ENCODE data around the gene TRIM24. TPM values are rescaled to one million over a fixed set of nuclear protein-coding genes. Genes with fewer than 3 reads are reported as not detected.

Gene TRIM24
- total RNA-seq, 1 experiment from 2014 or later: 17.4 TPM

DNA sequence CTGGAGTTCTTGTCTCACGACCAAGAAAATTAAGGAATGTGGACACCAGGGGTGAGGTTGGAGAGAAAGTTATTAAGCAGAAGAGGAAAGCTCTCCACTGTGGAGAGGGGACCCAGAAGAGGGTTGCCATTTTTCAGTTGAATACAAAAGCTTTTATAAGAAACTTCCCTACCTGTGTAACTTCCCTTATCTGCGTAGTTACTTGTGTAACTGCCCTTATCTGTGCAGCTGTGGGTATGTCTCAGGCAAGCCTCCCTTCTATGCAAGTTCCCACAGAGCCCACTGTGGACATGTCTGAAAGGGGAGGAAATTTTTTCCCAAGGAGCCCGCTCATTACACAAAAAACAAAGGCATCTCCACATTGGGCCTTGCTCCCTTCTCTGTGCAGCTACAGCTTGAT is 146.2 kb downstream of the TRIM24 start:
- Histone ChIP-seq H4K20me1 (ENCODE audit: insufficient read depth, low read depth, low read length) (no peaks in the 10 kb centered on the region), H3K79me2 (ENCODE audit: low read length) (no peaks in the 10 kb centered on the region), H2AFZ (ENCODE audit: low read length) (no peak overlapping the region), H3K36me3 (ENCODE audit: insufficient read depth, low read length) (no peaks in the 10 kb centered on the region), H3K9me2 (replicated peaks; ENCODE audit: insufficient read depth, low read length) (no peaks in the 10 kb centered on the region), H3K27me3 (ENCODE audit: low read length) (no peaks in the 10 kb centered on the region), H3K9ac (ENCODE audit: low read length) (no peak overlapping the region), H3K9me3 (ENCODE audit: low read length) (no peaks in the 10 kb centered on the region), H3K4me2 (ENCODE audit: low read depth, low read length, poor library complexity, severe bottlenecking) (no peak overlapping the region), H3K27ac (ENCODE audit: low read length) (no peak overlapping the region), H3K4me3 (ENCODE audit: low read length) (no peak overlapping the region), H3K4me1 (ENCODE audit: low read length) (no peaks in the 10 kb centered on the region)
- DNase-seq: no peak

DNA sequence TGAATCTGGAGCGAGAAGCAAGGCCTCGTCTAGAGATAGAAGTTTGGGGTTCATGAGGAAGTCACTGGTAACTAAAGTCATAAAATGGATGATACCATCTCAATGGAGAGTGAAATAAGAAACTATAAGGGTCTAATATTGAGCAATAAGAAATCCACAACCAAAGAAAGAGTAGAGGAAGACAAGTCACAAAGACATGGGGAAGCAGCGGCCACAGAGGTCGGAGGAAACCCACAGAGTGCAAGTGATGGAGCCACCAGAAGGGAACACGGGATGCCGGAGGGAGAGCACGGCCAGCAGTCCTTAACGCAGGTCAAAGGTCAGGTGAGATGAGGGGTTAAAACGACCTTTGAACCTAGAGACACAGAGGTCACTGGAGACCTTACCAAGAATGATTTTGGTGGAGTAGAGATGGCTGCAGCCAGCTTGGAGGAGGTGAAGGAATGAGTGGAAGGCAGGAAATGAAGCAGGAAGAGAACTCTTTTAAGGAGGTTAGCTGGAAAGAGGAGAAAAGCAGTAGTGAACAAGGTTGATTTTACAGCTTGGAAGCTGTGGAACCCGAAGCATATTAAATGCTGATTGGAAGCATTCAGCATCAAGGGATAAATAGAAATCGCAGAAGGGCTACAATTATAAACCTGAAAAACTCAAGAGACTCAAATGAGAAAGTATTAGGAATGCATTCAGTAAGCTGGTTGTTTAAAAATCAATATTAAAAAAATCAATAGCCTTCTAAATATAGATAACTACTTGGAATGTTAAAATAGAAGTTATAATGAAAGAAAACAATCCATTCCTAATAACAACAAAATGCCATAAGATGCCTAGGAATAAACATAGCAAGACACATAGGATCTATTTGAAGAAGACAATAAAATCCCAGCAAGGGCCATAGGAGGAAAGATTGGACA is 147.4 kb downstream of the TRIM24 start:
- Histone ChIP-seq H3K9me3 (ENCODE audit: low read length) (no peaks in the 10 kb centered on the region), H3K4me1 (ENCODE audit: low read length) (no peaks in the 10 kb centered on the region), H2AFZ (ENCODE audit: low read length) (no peak overlapping the region), H3K27me3 (ENCODE audit: low read length) (no peaks in the 10 kb centered on the region), H3K9me2 (replicated peaks; ENCODE audit: insufficient read depth, low read length) (no peaks in the 10 kb centered on the region), H4K20me1 (ENCODE audit: insufficient read depth, low read depth, low read length) (no peaks in the 10 kb centered on the region), H3K36me3 (ENCODE audit: insufficient read depth, low read length) (no peaks in the 10 kb centered on the region), H3K79me2 (ENCODE audit: low read length) (no peaks in the 10 kb centered on the region), H3K4me2 (ENCODE audit: low read depth, low read length, poor library complexity, severe bottlenecking) (no peak overlapping the region), H3K9ac (ENCODE audit: low read length) (no peak overlapping the region), H3K27ac (ENCODE audit: low read length) (no peak overlapping the region), H3K4me3 (ENCODE audit: low read length) (no peak overlapping the region)
- DNase-seq: no peak

DNA sequence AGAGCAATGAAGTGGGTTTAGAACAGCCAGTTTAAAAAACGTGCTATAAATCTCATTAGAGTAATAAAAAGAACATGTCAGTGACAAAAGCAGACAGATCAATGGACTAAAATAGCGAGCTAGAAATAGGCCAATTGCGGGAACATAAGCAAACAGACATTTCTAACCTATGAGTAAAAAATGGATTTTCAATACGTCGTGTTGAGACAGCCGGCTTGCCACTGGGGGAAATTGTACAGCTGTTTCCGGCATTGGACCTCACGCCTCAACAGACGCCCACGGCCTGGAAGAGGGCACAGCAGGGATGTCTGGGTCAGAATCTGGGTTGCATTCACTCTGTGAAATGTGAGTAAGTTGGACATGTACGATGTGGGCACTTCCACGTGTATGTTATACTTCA is 148.2 kb downstream of the TRIM24 start:
- no peak for DNase-seq
- no peaks in the 10 kb centered on the region for H4K20me1 ChIP-seq (ENCODE audit: insufficient read depth, low read depth, low read length)
- H3K27ac ChIP-seq (ENCODE audit: low read length): no peak overlapping the region
- no peak overlapping the region for H3K9ac ChIP-seq (ENCODE audit: low read length)
- H2AFZ ChIP-seq (ENCODE audit: low read length): no peak overlapping the region
- H3K27me3 ChIP-seq (ENCODE audit: low read length): no peaks in the 10 kb centered on the region
- no peaks in the 10 kb centered on the region for H3K9me3 ChIP-seq (ENCODE audit: low read length)
- no peak overlapping the region for H3K4me3 ChIP-seq (ENCODE audit: low read length)
- H3K9me2 ChIP-seq (replicated peaks; ENCODE audit: insufficient read depth, low read length): no peaks in the 10 kb centered on the region
- H3K36me3 ChIP-seq (ENCODE audit: insufficient read depth, low read length): no peaks in the 10 kb centered on the region
- H3K4me2 ChIP-seq (ENCODE audit: low read depth, low read length, poor library complexity, severe bottlenecking): no peak overlapping the region
- H3K4me1 ChIP-seq (ENCODE audit: low read length): no peaks in the 10 kb centered on the region
- H3K79me2 ChIP-seq (ENCODE audit: low read length): no peaks in the 10 kb centered on the region

DNA sequence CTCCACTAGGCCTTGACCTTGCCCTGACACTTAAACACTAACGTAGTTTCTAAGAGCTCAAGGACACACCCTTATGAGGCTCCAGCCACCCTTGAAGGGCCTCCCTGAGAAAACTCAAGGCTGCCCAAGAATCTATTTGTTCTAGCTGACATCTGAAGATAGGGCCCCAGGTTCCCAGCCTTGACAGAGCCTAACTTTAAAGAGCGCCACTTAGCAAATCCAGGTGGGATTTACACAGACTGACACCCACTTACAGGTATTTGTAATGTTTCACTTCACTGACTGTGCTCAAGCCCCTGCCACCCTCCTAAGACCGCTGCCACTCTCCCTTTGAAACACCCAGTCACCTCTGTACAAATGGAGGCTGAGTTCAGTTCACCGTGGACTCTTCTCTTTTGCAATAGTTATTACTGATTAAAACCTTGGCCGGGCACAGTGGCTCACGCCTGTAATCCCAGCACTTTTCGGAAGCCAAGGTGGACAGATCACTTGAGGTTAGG is 150.7 kb downstream of the TRIM24 start:
- Histone ChIP-seq H2AFZ (ENCODE audit: low read length) (no peak overlapping the region), H3K27ac (ENCODE audit: low read length) (no peak overlapping the region), H3K4me3 (ENCODE audit: low read length) (no peak overlapping the region), H4K20me1 (ENCODE audit: insufficient read depth, low read depth, low read length) (no peaks in the 10 kb centered on the region), H3K27me3 (ENCODE audit: low read length) (no peaks in the 10 kb centered on the region), H3K9me2 (replicated peaks; ENCODE audit: insufficient read depth, low read length) (no peaks in the 10 kb centered on the region), H3K36me3 (ENCODE audit: insufficient read depth, low read length) (no peaks in the 10 kb centered on the region), H3K79me2 (ENCODE audit: low read length) (no peaks in the 10 kb centered on the region), H3K9me3 (ENCODE audit: low read length) (no peaks in the 10 kb centered on the region), H3K4me1 (ENCODE audit: low read length) (no peaks in the 10 kb centered on the region), H3K4me2 (ENCODE audit: low read depth, low read length, poor library complexity, severe bottlenecking) (no peak overlapping the region), H3K9ac (ENCODE audit: low read length) (no peak overlapping the region)
- no peak for DNase-seq

DNA sequence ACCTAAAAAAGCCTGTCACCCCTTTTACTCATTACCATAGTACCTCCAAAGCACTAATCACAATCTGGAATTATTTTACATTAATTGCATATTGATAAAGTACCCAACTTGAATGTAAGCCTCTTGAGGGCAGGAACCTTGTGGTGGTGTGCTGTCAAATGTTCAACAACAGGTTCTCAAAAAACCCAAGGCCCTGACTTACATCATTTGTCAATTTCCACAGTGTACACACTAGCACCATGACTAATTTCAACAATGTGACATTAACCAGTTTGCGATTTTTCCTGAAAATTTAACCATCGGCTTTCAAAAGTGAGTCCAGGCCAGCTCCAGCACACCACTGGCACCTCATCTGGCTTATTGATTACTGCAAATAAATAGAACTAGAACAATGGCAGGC is 153.6 kb downstream of the TRIM24 start:
- Histone ChIP-seq H4K20me1 (ENCODE audit: insufficient read depth, low read depth, low read length) (no peaks in the 10 kb centered on the region), H3K9ac (ENCODE audit: low read length) (no peak overlapping the region), H3K4me1 (ENCODE audit: low read length) (no peaks in the 10 kb centered on the region), H3K27me3 (ENCODE audit: low read length) (no peaks in the 10 kb centered on the region), H3K4me3 (ENCODE audit: low read length) (no peak overlapping the region), H3K36me3 (ENCODE audit: insufficient read depth, low read length) (no peaks in the 10 kb centered on the region), H3K79me2 (ENCODE audit: low read length) (no peaks in the 10 kb centered on the region), H3K9me2 (replicated peaks; ENCODE audit: insufficient read depth, low read length) (no peaks in the 10 kb centered on the region), H3K27ac (ENCODE audit: low read length) (no peak overlapping the region), H3K9me3 (ENCODE audit: low read length) (no peaks in the 10 kb centered on the region), H2AFZ (ENCODE audit: low read length) (no peak overlapping the region), H3K4me2 (ENCODE audit: low read depth, low read length, poor library complexity, severe bottlenecking) (no peak overlapping the region)
- DNase-seq: no peak

DNA sequence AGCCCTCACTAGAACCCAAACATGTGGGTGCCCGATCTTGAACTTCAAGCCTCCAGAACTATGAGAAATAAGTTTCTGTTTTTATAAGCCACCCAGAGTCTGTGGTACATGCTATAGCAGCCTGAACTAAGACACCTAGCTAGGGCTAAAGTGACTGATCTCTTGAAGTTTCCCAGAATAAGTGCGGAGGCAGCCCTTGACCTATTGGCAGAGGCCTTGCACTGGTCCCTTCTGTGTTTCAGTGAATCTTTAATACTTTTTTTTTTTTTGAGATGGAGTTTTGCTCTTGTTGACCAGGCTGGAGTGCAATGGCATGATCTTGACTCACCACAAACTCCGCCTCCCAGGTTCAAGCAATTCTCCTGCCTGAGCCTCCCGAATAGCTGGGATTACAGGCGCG is 156.0 kb downstream of the TRIM24 start:
- Histone ChIP-seq H3K9me2 (replicated peaks; ENCODE audit: insufficient read depth, low read length) (no peaks in the 10 kb centered on the region), H3K36me3 (ENCODE audit: insufficient read depth, low read length) (no peaks in the 10 kb centered on the region), H3K4me1 (ENCODE audit: low read length) (no peaks in the 10 kb centered on the region), H3K27me3 (ENCODE audit: low read length) (no peaks in the 10 kb centered on the region), H3K79me2 (ENCODE audit: low read length) (no peaks in the 10 kb centered on the region), H2AFZ (ENCODE audit: low read length) (no peak overlapping the region), H3K9me3 (ENCODE audit: low read length) (no peaks in the 10 kb centered on the region), H4K20me1 (ENCODE audit: insufficient read depth, low read depth, low read length) (no peaks in the 10 kb centered on the region), H3K4me3 (ENCODE audit: low read length) (no peak overlapping the region), H3K27ac (ENCODE audit: low read length) (no peak overlapping the region), H3K9ac (ENCODE audit: low read length) (no peak overlapping the region), H3K4me2 (ENCODE audit: low read depth, low read length, poor library complexity, severe bottlenecking) (no peak overlapping the region)
- DNase-seq: no peak

DNA sequence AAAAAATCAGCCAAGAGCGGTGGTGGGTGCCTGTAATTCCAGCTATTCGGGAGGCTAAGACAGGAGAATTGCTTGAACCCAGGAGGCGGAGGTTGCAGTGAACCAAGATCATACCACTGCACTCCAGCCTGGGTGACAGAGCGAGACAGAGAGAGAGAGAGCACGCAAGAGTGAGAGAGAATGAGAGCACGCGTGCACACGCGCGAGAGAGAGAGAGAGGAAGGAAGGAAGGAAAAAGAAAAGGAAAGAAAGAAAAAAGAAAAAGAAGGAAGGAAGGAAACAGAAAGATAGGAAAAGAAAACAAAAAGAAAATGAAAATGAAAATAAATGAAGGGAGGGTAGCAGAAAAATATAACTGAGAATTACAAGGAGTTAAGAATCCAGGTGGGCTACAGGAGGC is 158.4 kb downstream of the TRIM24 start:
- H3K4me2 ChIP-seq (ENCODE audit: low read depth, low read length, poor library complexity, severe bottlenecking): no peak overlapping the region
- no peak overlapping the region for H2AFZ ChIP-seq (ENCODE audit: low read length)
- H3K9ac ChIP-seq (ENCODE audit: low read length): no peak overlapping the region
- H3K9me2 ChIP-seq (replicated peaks; ENCODE audit: insufficient read depth, low read length): no peaks in the 10 kb centered on the region
- no peaks in the 10 kb centered on the region for H4K20me1 ChIP-seq (ENCODE audit: insufficient read depth, low read depth, low read length)
- no peak overlapping the region for H3K27ac ChIP-seq (ENCODE audit: low read length)
- H3K79me2 ChIP-seq (ENCODE audit: low read length): no peaks in the 10 kb centered on the region
- H3K27me3 ChIP-seq (ENCODE audit: low read length): no peaks in the 10 kb centered on the region
- H3K4me1 ChIP-seq (ENCODE audit: low read length): no peaks in the 10 kb centered on the region
- no peaks in the 10 kb centered on the region for H3K36me3 ChIP-seq (ENCODE audit: insufficient read depth, low read length)
- no peak for DNase-seq
- no peak overlapping the region for H3K4me3 ChIP-seq (ENCODE audit: low read length)
- H3K9me3 ChIP-seq (ENCODE audit: low read length): no peaks in the 10 kb centered on the region

DNA sequence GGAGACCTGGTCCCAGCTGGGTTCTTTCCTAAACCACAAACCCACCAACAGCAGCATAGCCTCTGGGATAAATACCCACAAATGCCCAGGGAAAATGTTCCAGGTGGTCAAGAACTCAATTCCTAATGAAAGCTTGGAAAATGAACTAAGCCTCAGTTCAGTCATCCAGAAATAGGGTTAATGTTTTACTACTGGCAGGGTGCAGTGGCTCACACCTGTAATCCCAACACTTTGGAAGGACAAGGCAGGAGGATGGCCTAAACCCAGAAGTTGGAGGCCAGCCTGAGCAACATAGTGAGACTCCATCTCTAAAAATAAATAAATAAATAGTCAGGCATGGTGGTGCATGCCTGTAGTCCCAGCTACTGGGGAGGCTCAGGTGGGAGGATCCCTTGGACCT is 158.9 kb downstream of the TRIM24 start:
- Histone ChIP-seq H3K27me3 (ENCODE audit: low read length) (no peaks in the 10 kb centered on the region), H3K9me2 (replicated peaks; ENCODE audit: insufficient read depth, low read length) (no peaks in the 10 kb centered on the region), H3K27ac (ENCODE audit: low read length) (no peak overlapping the region), H3K9me3 (ENCODE audit: low read length) (no peaks in the 10 kb centered on the region), H3K4me1 (ENCODE audit: low read length) (no peaks in the 10 kb centered on the region), H4K20me1 (ENCODE audit: insufficient read depth, low read depth, low read length) (no peaks in the 10 kb centered on the region), H3K79me2 (ENCODE audit: low read length) (no peaks in the 10 kb centered on the region), H3K9ac (ENCODE audit: low read length) (no peak overlapping the region), H3K4me2 (ENCODE audit: low read depth, low read length, poor library complexity, severe bottlenecking) (no peak overlapping the region), H3K36me3 (ENCODE audit: insufficient read depth, low read length) (no peaks in the 10 kb centered on the region), H2AFZ (ENCODE audit: low read length) (no peak overlapping the region), H3K4me3 (ENCODE audit: low read length) (no peak overlapping the region)
- DNase-seq: no peak
